HepG2 (cell line): ENCODE data around the gene NME4. TPM values are rescaled to one million over a fixed set of nuclear protein-coding genes. Genes with fewer than 3 reads are reported as not detected.
A peak's percentile ranks its signal among the peaks of the same experiment; 100 is the strongest.

Experiments used
- GABPB1 ChIP-seq: IDR thresholded peaks from 2 replicates; pipeline ENCODE4 v1.6.1; 2016; ENCODE audit warnings: mild to moderate bottlenecking, missing genetic modification reagents, moderate library complexity, missing compliant biosample characterization
- GLI4 ChIP-seq: sonication (generic); formaldehyde crosslinking; IDR thresholded peaks from 2 replicates; pipeline ENCODE4 v1.5.1; 2020; ENCODE audit warnings: missing genetic modification reagents, mild to moderate bottlenecking, moderate library complexity, borderline replicate concordance
- HIVEP1 ChIP-seq: sonication (generic); formaldehyde crosslinking; IDR thresholded peaks from 2 replicates; pipeline ENCODE4 v1.4.0; 2020; ENCODE audit warnings: mild to moderate bottlenecking, missing genetic modification reagents
- KLF15 ChIP-seq: sonication (generic); formaldehyde crosslinking; IDR thresholded peaks from 2 replicates; pipeline ENCODE4 v1.8.1; 2023; ENCODE audit warnings: borderline replicate concordance, mild to moderate bottlenecking, inconsistent platforms, missing genetic modification reagents, mixed read lengths
- MAFF ChIP-seq: IDR thresholded peaks from 2 replicates; pipeline ENCODE4 v1.6.1; 2011; ENCODE audit warnings: low read depth, low read length, improper control_type of control experiment
- NCOA5 ChIP-seq: sonication (generic); formaldehyde crosslinking; IDR thresholded peaks from 2 replicates; pipeline ENCODE4 v1.4.0; 2020; ENCODE audit warnings: missing genetic modification reagents
- NKX3-1 ChIP-seq: sonication (generic); formaldehyde crosslinking; IDR thresholded peaks from 2 replicates; pipeline ENCODE4 v1.5.0; 2020; ENCODE audit warnings: missing genetic modification reagents
- PHF21A ChIP-seq: sonication (generic); formaldehyde crosslinking; IDR thresholded peaks from 2 replicates; pipeline ENCODE4 v1.5.0; 2020; ENCODE audit warnings: mild to moderate bottlenecking, missing genetic modification reagents
- POLR2A ChIP-seq, 2 experiments: IDR thresholded peaks; 2 replicates each; pipeline ENCODE4 v1.6.1; 2011; ENCODE audit warnings: low read depth in 2 of 2, low read length in 2 of 2, mild to moderate bottlenecking in 1 of 2, moderate library complexity in 1 of 2; ENCODE audit not compliant: insufficient read depth in 1 of 2
- RARA ChIP-seq: IDR thresholded peaks from 2 replicates; pipeline ENCODE4 v1.6.1; 2016; ENCODE audit warnings: missing genetic modification reagents, missing compliant biosample characterization
- RXRA ChIP-seq: sonication (generic); formaldehyde crosslinking; IDR thresholded peaks from 2 replicates; pipeline ENCODE4 v1.5.1; 2020; ENCODE audit warnings: missing genetic modification reagents
- ZMAT3 ChIP-seq: sonication (generic); formaldehyde crosslinking; conservative IDR thresholded peaks from 2 replicates; pipeline ENCODE4 v1.7.0; 2021; ENCODE audit warnings: missing genetic modification reagents
- ZNF160 ChIP-seq: sonication (generic); formaldehyde crosslinking; IDR thresholded peaks from 2 replicates; pipeline ENCODE4 v1.8.0; 2022; ENCODE audit warnings: mild to moderate bottlenecking, inconsistent platforms, missing genetic modification reagents
- ZNF260 ChIP-seq: sonication (generic); formaldehyde crosslinking; IDR thresholded peaks from 2 replicates; pipeline ENCODE4 v1.4.0; 2020; ENCODE audit warnings: missing genetic modification reagents, low read depth, mild to moderate bottlenecking, borderline replicate concordance
- ZNF672 ChIP-seq: sonication (generic); formaldehyde crosslinking; IDR thresholded peaks from 2 replicates; pipeline ENCODE4 v1.8.1; 2022; ENCODE audit warnings: missing genetic modification reagents
- ZNF7 ChIP-seq: IDR thresholded peaks from 2 replicates; pipeline ENCODE4 v1.6.1; 2016; ENCODE audit warnings: missing biosample characterization, missing genetic modification reagents
- ZNF709 ChIP-seq: sonication (generic); formaldehyde crosslinking; IDR thresholded peaks from 2 replicates; pipeline ENCODE4 v1.5.0; 2020; ENCODE audit warnings: mild to moderate bottlenecking, missing genetic modification reagents
- polyA plus RNA-seq, 8 experiments: library from polyadenylated mRNA; depleted of rRNA in 3 of 8; stranded (reverse) in 7 of 8; unstranded in 1 of 8; fragments of >200 nt; fragmentation: Illumina TruSeq in 4 of 8; extraction: Trizol in 4 of 8; gene quantifications; 2 replicates each; pipeline versions ENCODE4 v1.2.1 to v1.2.3, GENCODE V29; 2011 to 2016; ENCODE audit warnings: low read depth in 4 of 8, missing spikeins in 1 of 8, mixed read lengths in 1 of 8; ENCODE audit not compliant: insufficient read depth in 1 of 8
- total RNA-seq, 5 experiments: library from RNA; depleted of rRNA; stranded (reverse); fragments of >200 nt; fragmentation: Illumina TruSeq; extraction: Trizol; gene quantifications; 2 replicates each; pipeline ENCODE4 v1.2.3, GENCODE V29; 2016; ENCODE audit warnings: low read depth in 1 of 5
- TF ChIP-seq, protein P1 (sequence below): sonication (generic); formaldehyde crosslinking; IDR thresholded peaks from 2 replicates; pipeline ENCODE4 v1.5.0; 2020; ENCODE audit warnings: missing genetic modification reagents, mild to moderate bottlenecking, borderline replicate concordance
- TF ChIP-seq, protein P2 (sequence below): fragments of 450-650 bp; IDR thresholded peaks from 2 replicates; pipeline ENCODE4 v1.6.1; 2016
- TF ChIP-seq, protein P3 (sequence below): sonication (generic); formaldehyde crosslinking; IDR thresholded peaks from 2 replicates; pipeline ENCODE4 v1.8.1; 2022; ENCODE audit warnings: low read depth, mild to moderate bottlenecking, missing genetic modification reagents
- TF ChIP-seq, protein P4 (sequence below): sonication (generic); formaldehyde crosslinking; IDR thresholded peaks from 2 replicates; pipeline ENCODE4 v1.4.0; 2020; ENCODE audit warnings: missing genetic modification reagents, low read depth, mild to moderate bottlenecking, borderline replicate concordance
- TF ChIP-seq, protein P5 (sequence below): sonication (generic); IDR thresholded peaks from 2 replicates; pipeline ENCODE4 v1.6.1; 2016; ENCODE audit warnings: low read depth, borderline replicate concordance

The NME4 gene
- total and polyA plus RNA-seq, 2 of the 13 experiments (the other 11 are each of a cell fraction or from before 2014, with no cell fraction given), result 121 to 263 TPM

DNA sequence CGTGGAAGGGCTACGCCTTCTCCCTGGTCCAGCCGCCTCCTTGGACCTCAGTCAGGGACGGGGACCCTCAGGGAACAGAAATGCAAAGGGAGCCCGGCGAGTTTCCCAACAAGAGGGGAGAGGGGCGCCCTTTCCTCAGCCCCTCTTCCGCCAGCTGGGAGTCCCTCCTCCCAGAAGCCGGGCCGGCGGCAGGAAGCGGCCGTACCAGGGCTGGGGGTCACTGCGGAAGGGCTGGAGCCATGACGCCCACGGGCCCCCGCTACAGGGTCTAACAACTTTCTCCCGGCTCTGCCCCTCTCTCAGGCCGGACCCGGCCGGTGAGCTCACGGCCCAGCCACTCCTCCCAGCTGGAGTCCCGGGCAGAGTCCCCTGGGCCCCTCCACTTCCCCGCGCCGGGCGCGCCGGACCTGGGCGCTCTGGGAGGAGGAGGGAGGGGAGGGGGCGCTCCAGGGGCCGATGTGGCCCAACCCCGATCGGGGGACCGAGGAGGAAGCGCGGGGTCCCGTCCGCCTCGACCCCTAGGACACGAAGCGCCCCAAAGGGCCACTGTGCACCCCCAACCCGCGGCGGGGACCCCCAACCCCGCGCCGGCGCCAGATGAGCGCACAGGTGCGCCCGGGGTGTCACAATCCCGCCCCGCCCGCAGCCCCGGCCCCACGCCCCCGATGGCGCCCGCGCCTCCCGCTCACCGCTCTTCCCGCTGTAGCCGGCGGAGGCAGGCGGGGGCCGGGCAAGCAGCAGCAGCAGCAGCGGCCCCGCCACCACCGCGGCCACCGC lies 15.8 kb upstream of the NME4 start (continued):
- TF ChIP-seq GLI4 (CRISPR knock-in tag), result no peak
- no peak for TF ChIP-seq ZNF7
- peak; percentile 28; the same call in 1 of the 2 replicates for TF ChIP-seq PHF21A (CRISPR knock-in tag)
- TF ChIP-seq NCOA5, result no peak
- TF ChIP-seq, protein P1, sequence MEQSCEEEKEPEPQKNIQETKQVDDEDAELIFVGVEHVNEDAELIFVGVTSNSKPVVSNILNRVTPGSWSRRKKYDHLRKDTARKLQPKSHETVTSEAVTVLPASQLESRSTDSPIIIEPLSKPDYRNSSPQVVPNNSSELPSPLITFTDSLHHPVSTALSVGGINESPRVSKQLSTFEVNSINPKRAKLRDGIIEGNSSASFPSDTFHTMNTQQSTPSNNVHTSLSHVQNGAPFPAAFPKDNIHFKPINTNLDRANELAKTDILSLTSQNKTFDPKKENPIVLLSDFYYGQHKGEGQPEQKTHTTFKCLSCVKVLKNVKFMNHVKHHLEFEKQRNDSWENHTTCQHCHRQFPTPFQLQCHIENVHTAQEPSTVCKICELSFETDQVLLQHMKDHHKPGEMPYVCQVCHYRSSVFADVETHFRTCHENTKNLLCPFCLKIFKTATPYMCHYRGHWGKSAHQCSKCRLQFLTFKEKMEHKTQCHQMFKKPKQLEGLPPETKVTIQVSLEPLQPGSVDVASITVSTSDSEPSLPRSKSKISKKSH (CRISPR knock-in tag), result no peak
- peak; percentile 47; the same call in 1 of the 2 replicates for TF ChIP-seq ZMAT3 (CRISPR knock-in tag)
- TF ChIP-seq ZNF672 (CRISPR knock-in tag), result no peak
- TF ChIP-seq, protein P2, sequence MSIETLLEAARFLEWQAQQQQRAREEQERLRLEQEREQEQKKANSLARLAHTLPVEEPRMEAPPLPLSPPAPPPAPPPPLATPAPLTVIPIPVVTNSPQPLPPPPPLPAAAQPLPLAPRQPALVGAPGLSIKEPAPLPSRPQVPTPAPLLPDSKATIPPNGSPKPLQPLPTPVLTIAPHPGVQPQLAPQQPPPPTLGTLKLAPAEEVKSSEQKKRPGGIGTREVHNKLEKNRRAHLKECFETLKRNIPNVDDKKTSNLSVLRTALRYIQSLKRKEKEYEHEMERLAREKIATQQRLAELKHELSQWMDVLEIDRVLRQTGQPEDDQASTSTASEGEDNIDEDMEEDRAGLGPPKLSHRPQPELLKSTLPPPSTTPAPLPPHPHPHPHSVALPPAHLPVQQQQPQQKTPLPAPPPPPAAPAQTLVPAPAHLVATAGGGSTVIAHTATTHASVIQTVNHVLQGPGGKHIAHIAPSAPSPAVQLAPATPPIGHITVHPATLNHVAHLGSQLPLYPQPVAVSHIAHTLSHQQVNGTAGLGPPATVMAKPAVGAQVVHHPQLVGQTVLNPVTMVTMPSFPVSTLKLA, result no peak
- peak; percentile 85 for TF ChIP-seq GABPB1 (CRISPR knock-in tag)
- TF ChIP-seq RXRA (CRISPR knock-in tag), result peak; percentile 58; the same call in 1 of the 2 replicates
- TF ChIP-seq ZNF160 (CRISPR knock-in tag), result 0 out of 2 replicates have a peak, but pooled peaks have one; percentile 31
- TF ChIP-seq KLF15 (CRISPR knock-in tag), result 0 out of 2 replicates have a peak, but pooled peaks have one; percentile 68
- no peak for TF ChIP-seq ZNF709 (CRISPR knock-in tag)
- TF ChIP-seq POLR2A (IDR thresholded peaks at IDR 0.05; ENCODE audit: insufficient read depth in 1 of 2, low read depth in 2 of 2, low read length in 2 of 2), result 0 out of 4 replicates have a peak, but pooled peaks of 1 of the 2 experiments have one; percentile 3
- TF ChIP-seq, protein P3, sequence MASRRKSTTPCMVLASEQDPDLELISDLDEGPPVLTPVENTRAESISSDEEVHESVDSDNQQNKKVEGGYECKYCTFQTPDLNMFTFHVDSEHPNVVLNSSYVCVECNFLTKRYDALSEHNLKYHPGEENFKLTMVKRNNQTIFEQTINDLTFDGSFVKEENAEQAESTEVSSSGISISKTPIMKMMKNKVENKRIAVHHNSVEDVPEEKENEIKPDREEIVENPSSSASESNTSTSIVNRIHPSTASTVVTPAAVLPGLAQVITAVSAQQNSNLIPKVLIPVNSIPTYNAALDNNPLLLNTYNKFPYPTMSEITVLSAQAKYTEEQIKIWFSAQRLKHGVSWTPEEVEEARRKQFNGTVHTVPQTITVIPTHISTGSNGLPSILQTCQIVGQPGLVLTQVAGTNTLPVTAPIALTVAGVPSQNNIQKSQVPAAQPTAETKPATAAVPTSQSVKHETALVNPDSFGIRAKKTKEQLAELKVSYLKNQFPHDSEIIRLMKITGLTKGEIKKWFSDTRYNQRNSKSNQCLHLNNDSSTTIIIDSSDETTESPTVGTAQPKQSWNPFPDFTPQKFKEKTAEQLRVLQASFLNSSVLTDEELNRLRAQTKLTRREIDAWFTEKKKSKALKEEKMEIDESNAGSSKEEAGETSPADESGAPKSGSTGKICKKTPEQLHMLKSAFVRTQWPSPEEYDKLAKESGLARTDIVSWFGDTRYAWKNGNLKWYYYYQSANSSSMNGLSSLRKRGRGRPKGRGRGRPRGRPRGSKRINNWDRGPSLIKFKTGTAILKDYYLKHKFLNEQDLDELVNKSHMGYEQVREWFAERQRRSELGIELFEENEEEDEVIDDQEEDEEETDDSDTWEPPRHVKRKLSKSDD (CRISPR knock-in tag), result 0 out of 2 replicates have a peak, but pooled peaks have one; percentile 33
- TF ChIP-seq, protein P4, sequence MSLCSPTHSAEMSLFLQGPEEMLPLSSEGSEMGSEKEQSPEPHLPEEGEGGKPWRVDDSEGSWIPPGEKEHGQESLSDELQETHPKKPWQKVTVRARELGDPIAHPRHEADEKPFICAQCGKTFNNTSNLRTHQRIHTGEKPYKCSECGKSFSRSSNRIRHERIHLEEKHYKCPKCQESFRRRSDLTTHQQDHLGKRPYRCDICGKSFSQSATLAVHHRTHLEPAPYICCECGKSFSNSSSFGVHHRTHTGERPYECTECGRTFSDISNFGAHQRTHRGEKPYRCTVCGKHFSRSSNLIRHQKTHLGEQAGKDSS (CRISPR knock-in tag), result no peak
- TF ChIP-seq, protein P5, sequence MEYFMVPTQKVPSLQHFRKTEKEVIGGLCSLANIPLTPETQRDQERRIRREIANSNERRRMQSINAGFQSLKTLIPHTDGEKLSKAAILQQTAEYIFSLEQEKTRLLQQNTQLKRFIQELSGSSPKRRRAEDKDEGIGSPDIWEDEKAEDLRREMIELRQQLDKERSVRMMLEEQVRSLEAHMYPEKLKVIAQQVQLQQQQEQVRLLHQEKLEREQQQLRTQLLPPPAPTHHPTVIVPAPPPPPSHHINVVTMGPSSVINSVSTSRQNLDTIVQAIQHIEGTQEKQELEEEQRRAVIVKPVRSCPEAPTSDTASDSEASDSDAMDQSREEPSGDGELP, result peak; percentile 89
- TF ChIP-seq HIVEP1 (CRISPR knock-in tag), result peak; percentile 40; the same call in 1 of the 2 replicates
- TF ChIP-seq ZNF260 (CRISPR knock-in tag), result no peak
- no peak for TF ChIP-seq NKX3-1 (CRISPR knock-in tag)
- no peak for TF ChIP-seq MAFF
- TF ChIP-seq RARA (CRISPR knock-in tag), result no peak
